Large intestine (tissue), 3 donors: ENCODE results near the gene WRAP73. TPM values are rescaled to one million over a fixed set of nuclear protein-coding genes. Genes with fewer than 3 reads are reported as not detected.
A peak's percentile ranks its signal among the peaks of the same experiment; 100 is the strongest.

Experiments used
- DNase-seq, 2 donors: peaks; one replicate each; pipeline versions ENCODE4 v3.0.0 to v3.0.0-alpha.2; 2013
- H3K27ac ChIP-seq: one replicate; pipeline ENCODE4 v1.5.1; 2013; ENCODE audit warnings: low read length
- H3K27me3 ChIP-seq: 2 replicates; pipeline ENCODE4 v1.6.1; 2013; ENCODE audit warnings: low read length; ENCODE audit not compliant: control insufficient read depth, insufficient read depth
- H3K36me3 ChIP-seq: 2 replicates; pipeline ENCODE4 v1.6.1; 2013; ENCODE audit warnings: low read length; ENCODE audit not compliant: control insufficient read depth, insufficient read depth
- H3K4me1 ChIP-seq: one replicate; pipeline ENCODE4 v1.6.1; 2013; ENCODE audit warnings: low read length; ENCODE audit not compliant: control insufficient read depth, insufficient read depth
- H3K4me3 ChIP-seq: one replicate; pipeline ENCODE4 v1.5.1; 2013; ENCODE audit warnings: low read length
- H3K9me3 ChIP-seq: one replicate; pipeline ENCODE4 v1.6.1; 2013; ENCODE audit warnings: mild to moderate bottlenecking, low read depth, low read length, moderate library complexity; ENCODE audit not compliant: control insufficient read depth
- WGBS: methylation state at CpG from one replicate; pipeline ENCODE4 v1.1.5; 2013; ENCODE audit warnings: low lambda C conversion rate; ENCODE audit not compliant: insufficient coverage; 5-methylcytosine and 5-hydroxymethylcytosine counted together
- polyA plus RNA-seq: library from polyadenylated mRNA; unstranded; fragments of 120-200 nt; gene quantifications from one replicate; pipeline ENCODE4 v1.2.1, GENCODE V29; 2013

Gene WRAP73
- polyA plus RNA-seq, 1 donor: 15.6 TPM

- H3K36me3 ChIP-seq: no peaks in the 10 kb centered on the region
- DNase-seq: peak in 1 of 2 donors; percentile 7
- H3K4me3 ChIP-seq: no peak overlapping the region
- WGBS: no CpG with 5 or more reads among the region's 16 CpGs
- no peak overlapping the region for H3K27ac ChIP-seq
- H3K4me1 ChIP-seq: no peaks in the 10 kb centered on the region
- peaks cover 3% of the 10 kb centered on the region for H3K9me3 ChIP-seq
- H3K27me3 ChIP-seq: no peaks in the 10 kb centered on the region
Measured at GRCh38 chr1:3581296-3582036, 68.4 kb downstream of the WRAP73 start.

Other genes starting within 250 kb of the WRAP73 start
- 39.7 TPM for gene ARHGEF16, start 195.4 kb downstream of the WRAP73 start, polyA plus RNA-seq
- 13.8 TPM for gene MEGF6, start 38.6 kb downstream of the WRAP73 start, polyA plus RNA-seq
- gene TPRG1L, start 25.1 kb downstream of the WRAP73 start, polyA plus RNA-seq: 81.6 TPM
- gene TP73, start 2.4 kb upstream of the WRAP73 start, polyA plus RNA-seq: 0.55 TPM
- gene CCDC27, start 102.3 kb upstream of the WRAP73 start, polyA plus RNA-seq: 0.03 TPM
- 66.0 TPM for gene SMIM1, start 122.6 kb upstream of the WRAP73 start, polyA plus RNA-seq
- 47.9 TPM for gene LRRC47, start 146.4 kb upstream of the WRAP73 start, polyA plus RNA-seq
- 31.5 TPM for gene CEP104, start 207.1 kb upstream of the WRAP73 start, polyA plus RNA-seq
- gene DFFB, start 207.4 kb upstream of the WRAP73 start, polyA plus RNA-seq: 10.6 TPM